ENCODE measurements around the gene TRPM1.
A peak's percentile ranks its signal among the peaks of the same experiment; 100 is the strongest.

The TRPM1 gene

DNA sequence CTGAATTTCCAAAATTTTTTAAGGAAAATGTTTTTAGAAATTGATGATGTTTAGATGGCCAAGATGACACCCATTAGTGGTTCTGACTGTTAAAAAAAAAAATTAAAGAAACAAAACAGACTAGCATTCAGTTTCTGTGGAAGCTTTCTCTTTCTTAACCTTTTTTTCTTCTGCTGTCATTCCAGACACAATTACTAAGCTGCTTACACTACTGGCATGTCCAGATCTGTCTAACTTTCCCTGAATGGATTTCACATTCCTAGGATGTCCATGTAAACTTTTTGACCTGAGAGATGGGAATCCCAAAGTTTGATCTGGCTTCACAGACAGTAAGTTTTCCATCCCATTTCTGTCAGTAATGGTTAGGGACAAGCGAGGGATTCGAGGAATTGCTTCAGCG lies 99.8 kb downstream of the TRPM1 start:
- DNase-seq (ENCODE audit: insufficient read length) (no peak), FAIRE-seq (no peak)
- TF ChIP-seq POLR2AphosphoS5 (IDR thresholded peaks at IDR 0.05; ENCODE audit: low read depth, low read length) (no peak), POLR2A (IDR thresholded peaks at IDR 0.05; ENCODE audit: low read depth, low read length) (no peak)

DNA sequence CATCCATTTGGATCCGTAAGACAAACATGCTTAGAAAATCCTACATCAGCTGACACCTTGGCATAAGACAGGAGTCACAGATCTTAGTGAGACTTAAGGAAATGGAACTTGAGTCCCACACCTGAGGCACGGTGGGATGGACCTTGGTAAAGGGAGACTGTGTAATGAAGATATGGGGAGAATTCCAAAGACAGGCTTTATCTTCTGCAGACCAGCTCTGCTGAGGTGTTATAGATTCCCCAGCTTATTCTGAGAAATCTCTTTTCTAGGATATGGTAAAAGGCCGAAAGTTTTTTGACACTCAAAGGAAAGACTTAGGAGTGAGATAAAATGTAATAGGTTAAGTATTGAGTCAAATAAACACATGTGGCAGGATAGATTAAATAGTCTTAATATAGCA lies 101.8 kb downstream of the TRPM1 start:
- FAIRE-seq, result no peak
- TF ChIP-seq POLR2A (IDR thresholded peaks at IDR 0.05; ENCODE audit: low read depth, low read length) (no peak), POLR2AphosphoS5 (IDR thresholded peaks at IDR 0.05; ENCODE audit: low read depth, low read length) (no peak), TAF1 (IDR thresholded peaks at IDR 0.05; ENCODE audit: borderline replicate concordance, low read depth, low read length) (no peak)
- DNase-seq (ENCODE audit: insufficient read length), result no peak

DNA sequence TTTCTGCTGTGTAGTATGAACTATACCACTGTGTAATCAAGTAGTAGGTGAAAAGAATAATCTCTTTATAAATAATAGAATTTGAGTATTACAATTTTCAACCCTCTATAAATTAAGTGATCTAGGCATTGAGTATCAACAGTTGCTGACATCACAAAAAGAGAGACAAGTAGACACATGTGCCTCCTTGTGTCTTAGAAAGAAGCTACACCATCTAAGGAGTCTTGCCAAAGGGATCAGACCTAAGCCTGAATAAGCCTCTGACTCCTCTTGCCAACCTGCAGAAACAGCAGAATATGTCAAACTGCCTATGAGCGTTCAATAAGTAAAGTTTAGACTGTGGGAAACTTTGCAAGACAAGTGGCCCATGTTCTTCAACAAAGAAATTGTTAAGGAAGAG lies 104.3 kb downstream of the TRPM1 start:
- FAIRE-seq (no peak), DNase-seq (ENCODE audit: insufficient read length) (no peak)
- TF ChIP-seq TAF1 (IDR thresholded peaks at IDR 0.05; ENCODE audit: borderline replicate concordance, low read depth, low read length) (no peak), POLR2AphosphoS5 (IDR thresholded peaks at IDR 0.05; ENCODE audit: low read depth, low read length) (no peak), POLR2A (IDR thresholded peaks at IDR 0.05; ENCODE audit: low read depth, low read length) (no peak)

DNA sequence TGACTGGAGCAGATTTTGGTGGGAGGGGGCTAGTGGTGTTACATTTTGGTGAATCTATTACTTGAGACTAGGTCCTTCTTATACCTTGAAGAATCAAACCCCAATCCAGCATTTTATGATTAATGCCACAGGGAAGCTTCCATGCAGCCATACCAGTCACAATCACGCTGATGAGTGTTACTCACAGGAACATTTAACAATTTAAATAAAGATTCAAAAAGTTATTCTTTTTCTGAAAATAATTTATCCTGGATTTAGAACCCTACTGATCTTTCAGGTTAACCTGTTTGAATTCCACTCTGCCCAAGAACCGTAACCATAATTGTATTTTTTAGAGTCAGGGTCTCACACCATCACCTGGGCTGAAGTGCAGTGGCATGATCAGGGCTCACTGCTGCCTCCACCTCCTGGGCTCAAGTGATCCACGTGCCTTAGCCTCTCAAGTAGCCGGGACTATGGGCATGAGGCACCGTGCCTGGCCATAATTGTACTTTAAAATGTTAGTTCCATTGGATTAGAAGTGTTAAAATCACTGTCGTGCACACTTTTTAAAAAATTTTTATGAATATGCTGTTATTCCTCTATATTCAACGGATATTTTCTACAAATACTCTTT lies 109.2 kb downstream of the TRPM1 start:
- DNase-seq (ENCODE audit: insufficient read length) (no peak), FAIRE-seq (no peak)
- TF ChIP-seq TAF1 (IDR thresholded peaks at IDR 0.05; ENCODE audit: borderline replicate concordance, low read depth, low read length), result no peak

DNA sequence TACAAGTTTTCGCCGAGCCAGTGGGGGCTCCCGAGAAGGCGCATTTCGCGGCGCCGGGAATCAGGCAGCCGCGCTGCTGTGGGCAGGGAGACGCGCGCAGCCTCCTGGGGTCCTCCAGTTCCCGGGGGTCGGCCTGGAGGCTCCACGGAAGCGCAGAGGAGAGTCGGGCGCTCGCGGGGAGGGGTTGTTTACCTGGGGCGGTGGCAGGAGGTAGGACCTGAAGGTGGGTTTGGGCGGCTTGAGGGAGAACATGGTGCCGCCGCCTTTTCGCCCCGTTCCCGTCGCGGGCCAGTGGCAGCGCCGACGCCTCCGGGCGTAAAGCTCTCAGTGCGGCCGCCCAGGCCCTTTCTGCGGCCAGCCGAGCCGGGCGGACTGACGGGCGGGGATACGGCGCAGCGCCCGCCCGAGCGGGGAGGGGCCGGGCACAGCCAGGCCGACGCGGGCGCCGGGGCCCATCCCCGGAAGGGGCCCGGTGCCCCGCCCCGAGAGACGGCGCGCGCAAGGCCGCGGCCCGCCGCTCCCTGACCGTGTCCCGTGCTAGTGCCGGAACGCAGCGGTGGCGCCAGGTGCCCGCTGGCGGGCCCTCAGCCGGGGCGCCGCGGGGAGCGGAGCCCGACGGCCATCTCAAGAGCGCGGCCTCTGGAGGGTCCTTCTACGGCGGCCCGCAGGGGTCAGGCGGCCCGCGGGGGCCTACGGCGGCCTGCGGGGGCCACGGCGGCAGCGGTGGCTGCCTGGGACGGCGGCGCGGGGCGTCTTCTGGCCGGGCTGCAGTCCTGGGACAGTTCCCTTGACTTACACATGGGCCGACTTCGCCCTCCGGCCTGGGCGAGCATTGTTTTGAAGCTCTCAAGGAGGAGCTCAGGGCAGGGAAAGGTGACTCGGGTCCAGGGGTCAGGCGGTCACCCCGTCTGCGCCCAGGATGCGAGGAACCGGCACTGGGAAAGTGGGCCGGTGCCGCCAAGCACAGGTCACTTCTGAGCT lies 110.0 kb downstream of the TRPM1 start, which contains the start of gene MTMR10:
TSS of gene MTMR10 (minus strand) at position 374 of the 981 bp plus-strand sequence. CDS start at position 252, 122 bp downstream.
- FAIRE-seq (peak; percentile 96), DNase-seq (ENCODE audit: insufficient read length) (peak; percentile 87)
- TF ChIP-seq TAF1 (IDR thresholded peaks at IDR 0.05; ENCODE audit: borderline replicate concordance, low read depth, low read length) (peak; percentile 70), POLR2A (IDR thresholded peaks at IDR 0.05; ENCODE audit: low read depth, low read length) (peak; percentile 97), POLR2AphosphoS5 (IDR thresholded peaks at IDR 0.05; ENCODE audit: low read depth, low read length) (peak; percentile 71)

DNA sequence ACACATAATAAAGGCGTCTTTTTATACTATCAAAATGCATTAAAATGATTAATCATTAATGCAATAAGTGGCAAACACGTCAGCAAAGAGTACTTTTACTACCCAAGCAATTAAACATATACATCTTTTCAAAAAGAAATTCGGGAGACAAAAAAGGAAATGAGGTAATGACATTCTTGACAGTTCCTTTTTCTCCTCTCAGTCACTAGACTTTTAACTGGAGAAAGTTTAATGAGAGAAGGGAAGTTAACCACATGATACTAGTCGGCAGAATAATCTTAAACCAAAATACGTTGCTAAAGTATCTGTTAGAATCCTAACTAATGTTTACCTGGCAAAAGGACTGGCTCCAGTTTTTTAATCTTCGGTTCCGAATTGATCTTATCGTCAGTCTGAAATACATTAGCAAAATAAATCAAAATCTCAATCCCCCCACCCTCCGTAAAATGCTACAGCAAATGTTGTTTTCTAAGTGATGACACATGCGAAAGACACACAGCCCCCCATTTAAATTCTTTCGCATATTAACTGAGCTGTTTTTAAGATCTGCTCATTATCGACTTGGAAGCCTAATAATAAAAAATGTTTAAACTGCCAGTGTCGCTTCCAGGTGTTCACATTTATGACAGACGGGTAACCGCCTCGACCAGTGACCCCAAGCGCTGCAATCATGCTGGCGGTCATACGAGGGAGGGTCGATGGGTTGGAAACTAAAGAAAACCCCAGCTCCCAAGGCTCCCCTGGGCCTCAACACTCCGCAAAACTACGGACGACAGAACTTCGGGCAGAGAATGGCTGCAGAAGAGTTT lies 110.9 kb downstream of the TRPM1 start:
- no peak for DNase-seq (ENCODE audit: insufficient read length)
- FAIRE-seq, result peak; percentile 60
- TF ChIP-seq POLR2A (IDR thresholded peaks at IDR 0.05; ENCODE audit: low read depth, low read length), result no peak
- TF ChIP-seq POLR2AphosphoS5 (IDR thresholded peaks at IDR 0.05; ENCODE audit: low read depth, low read length), result no peak
- no peak for TF ChIP-seq TAF1 (IDR thresholded peaks at IDR 0.05; ENCODE audit: borderline replicate concordance, low read depth, low read length)

DNA sequence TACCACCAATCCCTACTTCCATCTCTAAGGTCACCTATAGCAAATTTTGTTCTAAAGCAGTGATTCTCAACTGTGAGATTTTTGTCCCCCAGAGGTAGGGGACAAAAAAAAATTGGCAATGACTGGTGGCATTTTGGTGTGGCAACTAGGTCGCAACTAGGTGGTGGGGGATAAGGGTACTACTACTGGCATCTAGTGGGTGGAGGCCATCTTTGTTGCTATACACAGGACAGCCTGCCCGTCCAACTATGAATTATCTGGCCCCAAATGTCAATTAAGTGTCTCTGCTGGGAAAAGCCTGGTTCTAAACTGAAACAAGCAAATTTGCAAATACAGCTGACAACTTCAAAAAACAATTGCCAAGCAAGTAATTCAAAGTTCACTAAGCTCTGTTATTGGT lies 111.5 kb downstream of the TRPM1 start:
- no peak for DNase-seq (ENCODE audit: insufficient read length)
- FAIRE-seq, result peak; percentile 24
- TF ChIP-seq POLR2A (IDR thresholded peaks at IDR 0.05; ENCODE audit: low read depth, low read length), result no peak
- no peak for TF ChIP-seq TAF1 (IDR thresholded peaks at IDR 0.05; ENCODE audit: borderline replicate concordance, low read depth, low read length)
- TF ChIP-seq POLR2AphosphoS5 (IDR thresholded peaks at IDR 0.05; ENCODE audit: low read depth, low read length), result no peak

DNA sequence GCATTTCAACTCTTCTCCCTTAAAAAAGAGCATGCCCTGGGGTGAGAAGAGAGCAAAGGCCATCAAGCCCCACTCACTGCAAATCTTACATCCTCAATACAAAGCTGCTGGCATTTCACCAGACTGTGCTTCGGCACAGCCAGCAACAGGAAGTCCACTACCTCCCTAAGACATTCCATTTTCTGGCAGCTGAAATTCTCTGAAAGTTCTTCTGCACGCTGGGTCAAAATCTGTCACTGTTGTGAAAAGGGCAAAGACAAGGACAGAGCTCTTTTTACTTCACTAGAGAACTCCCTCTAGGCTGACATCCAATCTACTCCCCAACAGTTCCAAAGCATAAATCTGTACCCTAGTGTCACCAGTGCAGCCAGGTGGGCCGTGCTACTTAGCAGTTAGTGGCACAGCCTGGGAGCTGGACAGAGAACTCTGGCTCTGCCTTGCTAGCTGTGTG lies 116.4 kb downstream of the TRPM1 start:
- TF ChIP-seq POLR2A (IDR thresholded peaks at IDR 0.05; ENCODE audit: low read depth, low read length), result no peak
- DNase-seq (ENCODE audit: insufficient read length), result no peak
- FAIRE-seq, result peak; percentile 92

DNA sequence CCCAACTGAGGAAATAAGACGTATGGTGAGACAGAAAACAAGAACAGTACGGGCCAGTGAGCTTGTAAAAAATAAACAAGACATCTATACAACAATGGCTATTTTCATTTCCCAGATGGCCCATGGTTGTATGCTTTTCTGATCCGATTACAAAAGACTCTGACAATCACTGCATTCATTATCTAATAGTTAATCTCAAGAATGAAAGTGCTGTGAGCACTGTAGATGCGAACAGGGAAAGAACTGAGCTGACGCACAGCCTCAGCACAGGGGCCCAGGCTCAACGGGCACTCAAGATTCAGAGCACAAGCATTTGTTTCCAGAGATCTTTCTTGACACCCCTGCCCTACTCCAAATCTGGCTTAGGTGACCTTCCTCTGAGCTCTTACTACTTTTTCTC lies 117.0 kb downstream of the TRPM1 start:
- FAIRE-seq, result peak; percentile 56
- no peak for DNase-seq (ENCODE audit: insufficient read length)
- no peak for TF ChIP-seq POLR2AphosphoS5 (IDR thresholded peaks at IDR 0.05; ENCODE audit: low read depth, low read length)
- no peak for TF ChIP-seq TAF1 (IDR thresholded peaks at IDR 0.05; ENCODE audit: borderline replicate concordance, low read depth, low read length)
- TF ChIP-seq POLR2A (IDR thresholded peaks at IDR 0.05; ENCODE audit: low read depth, low read length), result no peak

DNA sequence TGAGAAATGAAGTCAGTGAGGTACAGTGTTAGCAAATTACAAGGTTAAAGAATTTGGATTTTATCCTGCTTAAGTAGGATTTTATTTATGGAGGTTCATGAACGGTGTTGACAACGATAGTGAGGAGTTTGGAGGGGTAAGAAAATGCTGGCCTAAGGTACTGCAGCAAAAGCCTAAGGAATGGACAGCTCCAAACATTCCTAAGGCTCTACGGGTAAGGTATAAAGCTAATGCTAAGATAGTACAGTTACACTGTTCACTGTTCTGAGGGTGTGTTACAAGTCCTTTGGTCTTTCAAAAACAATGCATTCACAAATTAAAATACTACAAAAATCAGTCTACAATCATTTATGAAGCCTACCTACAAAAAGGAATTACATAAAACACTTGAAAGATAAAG lies 117.4 kb downstream of the TRPM1 start:
- no peak for TF ChIP-seq POLR2AphosphoS5 (IDR thresholded peaks at IDR 0.05; ENCODE audit: low read depth, low read length)
- no peak for TF ChIP-seq POLR2A (IDR thresholded peaks at IDR 0.05; ENCODE audit: low read depth, low read length)
- TF ChIP-seq TAF1 (IDR thresholded peaks at IDR 0.05; ENCODE audit: borderline replicate concordance, low read depth, low read length), result no peak
- FAIRE-seq, result no peak
- no peak for DNase-seq (ENCODE audit: insufficient read length)

DNA sequence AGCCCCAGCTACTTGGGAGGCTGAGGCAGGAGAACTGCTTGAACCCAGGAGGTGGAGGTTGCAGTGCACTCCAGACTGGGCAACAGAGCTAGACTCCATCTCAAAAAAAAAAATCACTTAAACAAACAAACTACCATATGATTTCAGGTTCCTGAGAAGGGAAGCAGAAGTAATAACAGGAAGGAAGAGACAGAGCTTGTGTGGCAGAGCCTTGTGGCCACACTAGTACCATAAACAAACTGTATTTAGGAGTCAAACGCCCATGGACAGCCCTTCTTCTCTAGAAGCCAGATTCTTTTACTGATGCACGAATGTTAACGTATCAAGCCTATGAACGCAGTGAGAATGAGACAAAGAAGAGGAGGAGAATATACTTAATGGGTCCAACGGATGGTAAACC lies 122.1 kb downstream of the TRPM1 start:
- DNase-seq (ENCODE audit: insufficient read length) (no peak), FAIRE-seq (no peak)
- TF ChIP-seq POLR2AphosphoS5 (IDR thresholded peaks at IDR 0.05; ENCODE audit: low read depth, low read length), result no peak
- TF ChIP-seq TAF1 (IDR thresholded peaks at IDR 0.05; ENCODE audit: borderline replicate concordance, low read depth, low read length), result no peak
- TF ChIP-seq POLR2A (IDR thresholded peaks at IDR 0.05; ENCODE audit: low read depth, low read length), result no peak
